ENCODE measurements around the gene EPHB1.

The EPHB1 gene

DNA sequence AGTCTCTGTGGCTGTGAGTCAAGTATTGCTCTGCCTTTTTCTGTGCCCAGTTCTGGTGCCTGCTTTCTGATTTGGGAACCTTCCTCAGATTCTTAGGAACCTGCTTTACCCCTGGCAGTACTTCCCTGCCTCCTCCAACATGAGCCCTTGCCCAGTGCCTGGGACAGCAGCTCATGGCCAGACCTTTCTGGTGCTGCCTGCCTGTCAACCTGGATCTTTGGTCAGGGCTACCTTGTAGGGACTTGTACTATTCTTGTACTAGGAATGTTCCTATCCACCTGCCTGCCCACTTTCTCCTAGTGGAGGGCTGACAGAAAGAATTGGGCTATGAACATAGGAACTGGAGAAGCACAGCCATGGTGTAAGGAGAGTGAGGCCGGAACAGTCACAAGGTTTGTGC, 28.8 kb upstream of the EPHB1 start:
- ATAC-seq (ENCODE audit: low read depth): no peak
- Histone ChIP-seq H3K27me3 (ENCODE audit: insufficient read depth, poor library complexity, severe bottlenecking) (no peaks in the 10 kb centered on the region), H3K27ac (ENCODE audit: poor library complexity, severe bottlenecking) (no peak overlapping the region), H3K36me3 (ENCODE audit: low read depth) (no peaks in the 10 kb centered on the region), H3K4me1 (ENCODE audit: insufficient read depth, poor library complexity, severe bottlenecking) (no peaks in the 10 kb centered on the region), H3K4me3 (ENCODE audit: severe bottlenecking) (no peak overlapping the region), H3K9me3 (ENCODE audit: severe bottlenecking) (no peaks in the 10 kb centered on the region)
- no peak for TF ChIP-seq CTCF (IDR thresholded peaks at IDR 0.05; ENCODE audit: poor library complexity, severe bottlenecking)
- no peak for DNase-seq (ENCODE audit: low spot score)

DNA sequence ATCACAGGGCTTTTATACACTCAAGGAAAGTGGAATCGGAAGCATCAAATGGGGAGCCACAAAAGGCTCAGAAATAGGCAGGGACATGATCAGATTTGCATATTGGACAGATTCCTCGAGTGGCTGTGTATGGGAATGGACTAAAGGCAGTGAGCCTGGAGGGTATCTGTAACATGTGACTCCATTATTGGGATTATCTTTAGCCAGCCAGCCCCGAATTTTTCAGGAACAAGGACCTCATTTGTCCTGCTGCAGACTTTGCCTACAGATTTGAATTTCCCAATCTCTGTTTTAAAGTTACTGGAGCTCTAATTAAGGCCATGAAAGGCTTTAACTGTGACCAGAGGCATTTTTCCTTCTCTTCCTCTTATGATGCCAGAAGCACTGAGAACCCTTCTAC, 26.9 kb upstream of the EPHB1 start:
- no peak overlapping the region for H3K27ac ChIP-seq (ENCODE audit: poor library complexity, severe bottlenecking)
- ATAC-seq (ENCODE audit: low read depth) (no peak), DNase-seq (ENCODE audit: low spot score) (no peak)
- no peaks in the 10 kb centered on the region for H3K27me3 ChIP-seq (ENCODE audit: insufficient read depth, poor library complexity, severe bottlenecking)
- no peaks in the 10 kb centered on the region for H3K36me3 ChIP-seq (ENCODE audit: low read depth)
- no peaks in the 10 kb centered on the region for H3K9me3 ChIP-seq (ENCODE audit: severe bottlenecking)
- no peak overlapping the region for H3K4me3 ChIP-seq (ENCODE audit: severe bottlenecking)
- no peak for TF ChIP-seq CTCF (IDR thresholded peaks at IDR 0.05; ENCODE audit: poor library complexity, severe bottlenecking)
- no peaks in the 10 kb centered on the region for H3K4me1 ChIP-seq (ENCODE audit: insufficient read depth, poor library complexity, severe bottlenecking)

DNA sequence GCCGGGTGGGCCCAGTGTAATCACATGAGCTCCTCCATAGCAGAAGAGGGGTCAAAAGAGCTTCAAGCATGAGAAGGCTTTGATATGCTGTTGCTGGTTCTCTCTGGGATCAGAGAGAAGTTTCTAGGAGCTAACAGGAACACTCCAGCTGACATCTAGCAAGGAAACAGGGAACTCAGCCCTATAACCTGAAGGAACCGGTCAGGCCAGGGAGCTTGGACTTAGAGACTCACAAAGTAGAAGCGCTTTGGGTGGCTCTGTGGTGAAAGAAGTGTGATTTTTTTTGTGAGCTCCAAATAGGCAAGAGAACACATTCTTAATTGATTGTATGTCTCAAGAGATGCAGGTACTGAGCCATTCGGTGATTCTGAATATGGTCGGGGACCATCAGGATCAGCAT, 26.2 kb upstream of the EPHB1 start:
- H3K27me3 ChIP-seq (ENCODE audit: insufficient read depth, poor library complexity, severe bottlenecking): no peaks in the 10 kb centered on the region
- DNase-seq (ENCODE audit: low spot score) (no peak), ATAC-seq (ENCODE audit: low read depth) (no peak)
- no peaks in the 10 kb centered on the region for H3K4me1 ChIP-seq (ENCODE audit: insufficient read depth, poor library complexity, severe bottlenecking)
- H3K4me3 ChIP-seq (ENCODE audit: severe bottlenecking): no peak overlapping the region
- H3K36me3 ChIP-seq (ENCODE audit: low read depth): no peaks in the 10 kb centered on the region
- TF ChIP-seq CTCF (IDR thresholded peaks at IDR 0.05; ENCODE audit: poor library complexity, severe bottlenecking): no peak
- no peak overlapping the region for H3K27ac ChIP-seq (ENCODE audit: poor library complexity, severe bottlenecking)
- no peaks in the 10 kb centered on the region for H3K9me3 ChIP-seq (ENCODE audit: severe bottlenecking)

- Histone ChIP-seq H3K9me3 (ENCODE audit: severe bottlenecking) (no peaks in the 10 kb centered on the region), H3K36me3 (ENCODE audit: low read depth) (no peaks in the 10 kb centered on the region), H3K27ac (ENCODE audit: poor library complexity, severe bottlenecking) (no peak overlapping the region), H3K4me3 (ENCODE audit: severe bottlenecking) (no peak overlapping the region), H3K4me1 (ENCODE audit: insufficient read depth, poor library complexity, severe bottlenecking) (no peaks in the 10 kb centered on the region), H3K27me3 (ENCODE audit: insufficient read depth, poor library complexity, severe bottlenecking) (no peaks in the 10 kb centered on the region)
- TF ChIP-seq CTCF (IDR thresholded peaks at IDR 0.05; ENCODE audit: poor library complexity, severe bottlenecking): no peak
- DNase-seq (ENCODE audit: low spot score): no peak
- ATAC-seq (ENCODE audit: low read depth): no peak
Measured at GRCh38 chr3:134769287-134769868, 25.7 kb upstream of the EPHB1 start.

GRCh38 chr3:134772011-134772410, 23.0 kb upstream of the EPHB1 start:
- Histone ChIP-seq H3K9me3 (ENCODE audit: severe bottlenecking) (no peaks in the 10 kb centered on the region), H3K27me3 (ENCODE audit: insufficient read depth, poor library complexity, severe bottlenecking) (no peaks in the 10 kb centered on the region), H3K4me1 (ENCODE audit: insufficient read depth, poor library complexity, severe bottlenecking) (no peaks in the 10 kb centered on the region), H3K27ac (ENCODE audit: poor library complexity, severe bottlenecking) (no peak overlapping the region), H3K4me3 (ENCODE audit: severe bottlenecking) (no peak overlapping the region), H3K36me3 (ENCODE audit: low read depth) (no peaks in the 10 kb centered on the region)
- no peak for TF ChIP-seq CTCF (IDR thresholded peaks at IDR 0.05; ENCODE audit: poor library complexity, severe bottlenecking)
- ATAC-seq (ENCODE audit: low read depth) (no peak), DNase-seq (ENCODE audit: low spot score) (no peak)
